NCI-H2029 treated with DMSO at 0.1 percent for 48 hours (cell line): Measurements from ENCODE around the gene COQ8B.
"Not testable (repeated sequence)": the region's sequence is repeated elsewhere in the genome, so short reads cannot be mapped to it uniquely, and the experiment has no call there.

ENCODE experiments used
- DNase-seq: peaks from one replicate; lab custom pipeline; 2025; lab: John Stamatoyannopoulos, UW

Gene COQ8B

GRCh38 chr19:40668991-40669614 lies 47.6 kb downstream of the COQ8B start:
- no peak for DNase-seq

GRCh38 chr19:40667602-40668001 lies 49.1 kb downstream of the COQ8B start:
- no peak for DNase-seq

GRCh38 chr19:40666803-40667438 lies 49.8 kb downstream of the COQ8B start:
- no peak for DNase-seq

- no peak for DNase-seq
These were observed 52.7 kb downstream of the COQ8B start for GRCh38 chr19:40663695-40664692.

GRCh38 chr19:40662925-40663694 lies 53.6 kb downstream of the COQ8B start:
- peak; percentile 36 for DNase-seq

- DNase-seq = no peak
These were observed 55.1 kb downstream of the COQ8B start for GRCh38 chr19:40661616-40662015.

GRCh38 chr19:40659566-40659965 lies 57.1 kb downstream of the COQ8B start:
- no peak for DNase-seq

- DNase-seq = no peak
These were observed 57.6 kb downstream of the COQ8B start for GRCh38 chr19:40659116-40659515.

GRCh38 chr19:40658031-40658430 lies 58.7 kb downstream of the COQ8B start:
- DNase-seq = no peak

GRCh38 chr19:40655684-40656083 lies 61.0 kb downstream of the COQ8B start:
- not testable (repeated sequence) for DNase-seq

- not testable (repeated sequence) for DNase-seq
These were observed 64.4 kb downstream of the COQ8B start for GRCh38 chr19:40652303-40652702.

- DNase-seq = no peak
These were observed 65.9 kb downstream of the COQ8B start for GRCh38 chr19:40650749-40651305.

GRCh38 chr19:40649903-40650675 lies 66.6 kb downstream of the COQ8B start:
- DNase-seq = not testable (repeated sequence)

GRCh38 chr19:40646743-40647254 lies 69.9 kb downstream of the COQ8B start:
- DNase-seq = no peak

GRCh38 chr19:40642757-40643305 lies 73.9 kb downstream of the COQ8B start:
- no peak for DNase-seq

- DNase-seq = no peak
These were observed 74.5 kb downstream of the COQ8B start for GRCh38 chr19:40642051-40642706.
